Tibial nerve (tissue), 4 donors: Measurements from ENCODE around the gene ZNF584. TPM values are rescaled to one million over a fixed set of nuclear protein-coding genes. Genes with fewer than 3 reads are reported as not detected.

Experiments
- DNase-seq, 2 donors: peaks; one replicate each; pipeline ENCODE4 v3.0.0-alpha.2; 2019; ENCODE audit warnings: low spot score in 2 of 2
- H3K27ac ChIP-seq, 4 donors: fragments of 200-600 bp; sonication (generic) in 3 of 4; one replicate each; pipeline ENCODE4 v1.5.1; 2017 to 2019; ENCODE audit warnings: mild to moderate bottlenecking in 1 of 4
- H3K27me3 ChIP-seq, 2 donors: fragments of 200-600 bp; sonication (generic) in 1 of 2; one replicate each; pipeline versions ENCODE4 v1.5.1 to v1.6.0; 2017 to 2019
- H3K36me3 ChIP-seq, 3 donors: fragments of 200-600 bp; sonication (generic); one replicate each; pipeline ENCODE4 v1.5.1; 2018 to 2019
- H3K4me1 ChIP-seq, 4 donors: fragments of 200-600 bp; sonication (generic) in 3 of 4; one replicate each; pipeline ENCODE4 v1.5.1; 2017 to 2019
- H3K4me3 ChIP-seq, 4 donors: fragments of 200-600 bp; sonication (generic) in 3 of 4; one replicate each; pipeline ENCODE4 v1.5.1; 2017 to 2019; ENCODE audit warnings: mild to moderate bottlenecking in 1 of 4, moderate library complexity in 1 of 4
- H3K9me3 ChIP-seq, 4 donors: fragments of 200-600 bp; sonication (generic) in 3 of 4; one replicate each; pipeline ENCODE4 v1.5.1; 2017 to 2019
- CTCF ChIP-seq, 5 experiments: fragments of 200-600 bp in 3 of 5; fragments of 450-650 bp in 2 of 5; sonication (generic) in 3 of 5; IDR thresholded peaks; one replicate each; pipeline ENCODE4 v1.5.1; 2016 to 2019; ENCODE audit warnings: antibody characterized with exemption in 5 of 5, mild to moderate bottlenecking in 3 of 5, moderate library complexity in 2 of 5
- EP300 ChIP-seq, 2 donors: sonication (generic); formaldehyde crosslinking; IDR thresholded peaks; one replicate each; pipeline ENCODE4 v1.6.1; 2017; ENCODE audit warnings: antibody characterized with exemption in 2 of 2, mild to moderate bottlenecking in 1 of 2
- POLR2A ChIP-seq, 2 donors: fragments of 450-650 bp; IDR thresholded peaks; one replicate each; pipeline ENCODE4 v1.6.1; 2017; ENCODE audit warnings: antibody characterized with exemption in 2 of 2, mild to moderate bottlenecking in 2 of 2, moderate library complexity in 2 of 2
- WGBS, 2 donors: methylation state at CpG; one replicate each; pipeline ENCODE4 v1.1.5; 2018; 5-methylcytosine and 5-hydroxymethylcytosine counted together
- total RNA-seq, 4 donors: library from RNA; depleted of rRNA; stranded (reverse); fragments of >200 nt; gene quantifications; one replicate each; pipeline ENCODE4 v1.1.0, GENCODE V29; 2016

ZNF584 gene
- total RNA-seq, 4 donors from 2014 or later: 16.4 to 24.6 (median 20.9) TPM

GRCh38 chr19:58381460-58382212 is 26.8 kb upstream of the ZNF584 start:
- no peaks in the 10 kb centered on the region for H3K36me3 ChIP-seq

GRCh38 chr19:58382997-58383603 is 25.3 kb upstream of the ZNF584 start:
- Histone ChIP-seq H3K27ac (no peak overlapping the region), H3K36me3 (peaks cover 0 to 4% (median 0%) of the 10 kb centered on the region in 3 donors), H3K9me3 (no peaks in the 10 kb centered on the region), H3K4me1 (peaks cover 0 to 55% (median 36%) of the 10 kb centered on the region in 4 donors), H3K4me3 (no peak overlapping the region), H3K27me3 (no peaks in the 10 kb centered on the region)
- TF ChIP-seq CTCF (IDR thresholded peaks at IDR 0.05): no peak
- no peak for TF ChIP-seq EP300 (IDR thresholded peaks at IDR 0.05)
- no peak for TF ChIP-seq POLR2A (IDR thresholded peaks at IDR 0.05)
- DNase-seq: no peak
- 86 to 90% methylated on average over 6 of the region's 6 CpGs for WGBS, 2 donors

More at GRCh38 chr19:58381460-58382212, 26.8 kb upstream of the ZNF584 start:
- Histone ChIP-seq H3K9me3 (no peaks in the 10 kb centered on the region), H3K4me1 (peaks cover 0 to 47% (median 30%) of the 10 kb centered on the region in 4 donors), H3K27ac (peak overlapping the region in 3 of 4 donors; percentile 93 to 96 (median 95)), H3K4me3 (peak overlapping the region; percentile 46 to 93 (median 79)), H3K27me3 (no peaks in the 10 kb centered on the region)
- no peak for DNase-seq
- TF ChIP-seq EP300 (IDR thresholded peaks at IDR 0.05): no peak
- TF ChIP-seq CTCF (IDR thresholded peaks at IDR 0.05): no peak
- no peak for TF ChIP-seq POLR2A (IDR thresholded peaks at IDR 0.05)
- 31 to 34% methylated on average over 26 of the region's 26 CpGs for WGBS, 2 donors

- TF ChIP-seq EP300 (IDR thresholded peaks at IDR 0.05): no peak
- no peak for TF ChIP-seq POLR2A (IDR thresholded peaks at IDR 0.05)
- WGBS, 2 donors: 70 to 76% methylated on average over 7 to 9 of the region's 9 CpGs
- peaks cover 0 to 63% (median 29%) of the 10 kb centered on the region in 4 donors for H3K4me1 ChIP-seq
These were observed 23.0 kb upstream of the ZNF584 start for GRCh38 chr19:58385313-58385890.

GRCh38 chr19:58385891-58386575 is 22.4 kb upstream of the ZNF584 start:
- H3K9me3 ChIP-seq: no peaks in the 10 kb centered on the region
- H3K27ac ChIP-seq: peak overlapping the region; percentile 86 to 99 (median 96)
- H3K4me3 ChIP-seq: peak overlapping the region; percentile 68 to 96 (median 82)
- no peaks in the 10 kb centered on the region for H3K27me3 ChIP-seq
- TF ChIP-seq POLR2A (IDR thresholded peaks at IDR 0.05): no peak
- TF ChIP-seq EP300 (IDR thresholded peaks at IDR 0.05): no peak
- TF ChIP-seq CTCF (IDR thresholded peaks at IDR 0.05): no peak
- no peak for DNase-seq
- WGBS, 2 donors: 6 to 23% methylated on average over 12 to 36 of the region's 36 CpGs
- H3K4me1 ChIP-seq: peaks cover 0 to 69% (median 29%) of the 10 kb centered on the region in 4 donors
- peaks cover 0 to 31% (median 0%) of the 10 kb centered on the region in 3 donors for H3K36me3 ChIP-seq

More at GRCh38 chr19:58385313-58385890, 23.0 kb upstream of the ZNF584 start:
- DNase-seq: no peak
- H3K9me3 ChIP-seq: no peaks in the 10 kb centered on the region
- peak overlapping the region in 2 of 4 donors; percentile 76 to 96 for H3K4me3 ChIP-seq
- no peaks in the 10 kb centered on the region for H3K27me3 ChIP-seq
- H3K36me3 ChIP-seq: peaks cover 0 to 25% (median 0%) of the 10 kb centered on the region in 3 donors
- peak overlapping the region in 3 of 4 donors; percentile 93 to 99 (median 99) for H3K27ac ChIP-seq
